Brain pericyte (primary cell): ENCODE measurements around the gene TMIGD2.

Experiments
- DNase-seq: peaks from one replicate; pipeline ENCODE4 v3.0.0-alpha.2; 2012; ENCODE audit warnings: low read depth, low spot score

TMIGD2 gene

DNA sequence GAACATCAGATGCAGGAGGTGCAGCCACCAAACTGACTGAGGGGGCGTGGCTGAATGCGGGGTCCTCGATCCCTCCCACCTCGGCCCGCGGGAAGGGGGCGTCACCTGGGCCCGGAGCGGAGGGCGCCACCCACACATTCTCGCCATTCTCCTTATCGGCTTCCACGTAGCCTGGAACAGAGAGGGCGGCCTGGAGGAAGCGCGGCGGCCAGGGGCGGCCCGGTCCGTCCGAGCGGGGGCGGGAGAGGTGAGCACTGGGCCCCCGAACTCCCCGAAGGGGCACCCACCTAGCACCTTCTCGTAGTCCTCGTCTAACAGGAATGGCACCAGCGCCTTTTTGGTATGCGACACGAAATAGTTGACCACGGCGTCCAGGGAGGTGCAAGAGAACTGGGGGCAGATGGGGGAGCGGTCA lies 24.7 kb upstream of the TMIGD2 start:
- no peak for DNase-seq

DNA sequence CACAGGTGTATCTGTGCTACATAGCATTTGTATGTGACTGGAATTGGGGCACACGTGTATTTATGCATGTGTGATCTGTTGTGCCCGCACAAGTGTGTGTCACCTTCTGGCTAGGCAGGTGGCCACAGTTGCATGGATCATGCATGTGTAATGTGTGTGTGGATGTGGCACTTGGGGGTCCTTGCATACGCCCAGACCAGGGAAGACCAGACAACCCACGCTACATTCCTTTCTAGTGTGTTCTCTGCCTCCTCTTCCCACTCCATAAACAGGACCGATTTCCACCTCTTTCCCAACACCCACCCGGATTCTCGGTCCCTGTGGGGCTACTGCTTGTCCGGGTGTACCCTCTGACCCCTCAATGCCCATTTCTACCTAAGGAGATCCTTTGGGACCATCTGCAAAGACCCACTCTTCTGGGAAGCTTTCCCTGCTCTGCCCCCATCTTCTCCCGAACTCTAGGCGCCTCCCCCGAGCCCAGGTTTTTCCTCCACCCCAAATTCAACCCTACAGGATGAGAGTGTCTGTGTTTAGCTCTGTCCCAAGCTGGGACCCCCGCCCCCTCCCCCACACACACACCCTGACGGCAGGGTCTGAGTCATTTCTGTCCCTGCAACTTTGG lies 24.1 kb upstream of the TMIGD2 start:
- DNase-seq: no peak

DNA sequence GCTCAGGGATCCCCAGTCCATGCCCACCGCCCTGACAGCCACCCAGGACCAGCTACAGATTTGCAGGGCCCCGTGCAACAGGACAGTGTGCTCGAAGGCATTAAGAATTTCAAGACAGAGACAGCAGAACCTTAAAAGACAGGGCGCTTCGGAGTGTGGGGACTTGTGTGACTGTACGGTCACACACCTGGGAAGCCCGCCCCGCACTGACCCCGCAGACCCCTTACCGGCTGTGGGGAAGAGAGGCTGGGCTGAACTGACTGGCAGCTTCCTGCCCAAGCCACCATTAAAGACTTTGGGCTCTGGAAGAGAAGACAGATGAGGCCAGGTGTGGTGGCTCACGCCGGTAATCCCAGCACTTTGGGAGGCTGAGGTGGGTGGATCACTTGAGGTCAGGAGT lies 22.0 kb upstream of the TMIGD2 start:
- DNase-seq: no peak

DNA sequence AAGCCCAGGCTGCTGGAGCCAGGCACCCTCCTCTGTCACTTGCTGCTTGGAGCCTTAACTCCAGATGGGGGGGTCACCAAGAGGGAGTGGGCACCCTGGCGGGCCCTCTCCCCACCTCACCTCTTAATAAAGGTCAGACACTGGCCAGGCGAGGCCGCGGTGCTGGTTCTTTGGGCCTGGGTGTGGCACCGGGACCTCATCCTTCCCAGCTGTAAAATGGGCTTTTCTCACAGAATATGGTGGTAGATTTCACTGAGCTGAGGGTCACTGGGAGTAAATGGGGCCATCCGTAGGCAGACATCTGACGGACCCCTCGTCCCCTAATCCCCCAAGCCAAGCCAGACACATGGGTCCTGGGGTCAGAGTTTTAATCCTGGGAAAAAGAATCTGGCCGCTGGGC lies 21.5 kb upstream of the TMIGD2 start:
- no peak for DNase-seq

DNA sequence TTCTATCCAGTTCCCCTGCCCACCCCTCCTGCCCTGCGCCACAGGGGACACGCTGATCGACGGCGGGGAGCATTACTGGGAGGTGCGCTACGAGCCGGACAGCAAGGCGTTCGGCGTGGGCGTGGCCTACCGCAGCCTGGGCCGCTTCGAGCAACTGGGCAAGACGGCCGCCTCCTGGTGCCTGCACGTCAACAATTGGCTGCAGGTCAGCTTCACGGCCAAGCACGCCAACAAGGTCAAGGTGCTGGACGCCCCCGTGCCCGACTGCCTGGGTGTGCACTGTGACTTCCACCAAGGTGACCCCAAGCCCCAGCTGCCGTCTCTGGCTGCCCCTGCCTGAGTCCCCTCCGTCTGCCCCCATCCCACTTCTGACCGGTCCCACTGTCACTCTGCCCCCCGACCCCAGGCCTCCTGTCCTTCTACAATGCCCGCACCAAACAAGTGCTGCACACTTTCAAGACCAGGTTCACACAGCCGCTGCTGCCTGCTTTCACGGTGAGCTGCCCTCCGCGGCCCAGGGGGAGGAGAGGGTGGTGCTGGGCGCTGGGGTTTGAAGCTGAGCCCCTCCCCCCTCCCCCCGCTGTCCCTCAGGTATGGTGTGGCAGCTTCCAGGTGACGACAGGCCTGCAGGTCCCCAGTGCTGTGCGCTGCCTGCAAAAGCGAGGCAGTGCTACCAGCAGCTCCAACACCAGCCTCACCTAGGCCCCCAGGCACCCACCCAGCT lies 20.9 kb upstream of the TMIGD2 start:
- no peak for DNase-seq

DNA sequence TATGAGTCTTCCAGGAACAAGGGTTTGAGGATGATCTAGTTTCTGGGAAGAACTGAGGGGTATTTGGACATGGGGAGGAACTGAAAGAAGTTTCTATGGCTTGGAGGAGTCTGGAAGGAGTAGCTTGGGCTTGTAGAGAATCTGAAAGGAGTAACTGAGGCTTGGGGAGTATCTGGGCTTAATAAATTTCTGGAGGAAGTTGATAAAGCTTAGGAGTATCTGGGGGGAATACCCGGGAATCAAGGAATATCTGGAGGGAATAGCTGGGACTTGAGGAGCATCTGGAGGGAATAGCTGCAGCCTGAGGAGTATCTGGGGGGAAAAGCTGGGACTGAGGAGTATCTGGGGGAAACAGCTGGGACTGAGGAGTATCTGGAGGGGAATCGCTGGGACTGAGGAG lies 18.2 kb upstream of the TMIGD2 start:
- no peak for DNase-seq

DNA sequence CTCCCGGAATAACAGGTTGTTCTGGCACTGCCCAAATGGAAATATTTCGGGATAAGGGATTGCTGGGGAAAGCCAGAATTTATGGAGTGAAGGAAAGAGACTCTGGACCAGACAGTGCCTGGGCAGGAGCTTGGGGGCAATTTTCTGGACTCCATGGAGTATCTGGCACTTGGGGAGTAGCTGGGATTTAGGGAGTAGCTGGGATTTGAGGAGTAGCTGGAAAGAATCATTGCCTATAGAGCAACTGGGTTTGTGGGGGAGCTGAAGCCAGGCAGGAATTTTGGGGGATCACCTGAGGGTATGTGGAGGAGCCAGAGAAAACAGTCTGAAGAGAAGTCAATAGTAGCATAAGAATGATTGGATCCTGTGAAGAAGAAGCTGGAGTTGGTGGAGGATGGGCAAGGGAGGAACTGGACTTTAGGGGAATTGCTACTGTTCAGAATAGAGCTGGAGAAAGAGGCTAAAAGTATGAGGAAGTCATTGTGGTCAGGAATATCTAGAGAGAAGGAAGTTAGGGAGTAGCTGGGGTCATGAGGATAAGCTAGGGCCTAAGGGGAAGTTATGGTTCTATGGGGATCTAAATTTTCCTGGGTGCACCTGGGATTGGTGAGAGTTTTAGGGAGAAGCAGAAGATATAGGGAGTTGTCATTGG lies 17.0 kb upstream of the TMIGD2 start:
- no peak for DNase-seq

DNA sequence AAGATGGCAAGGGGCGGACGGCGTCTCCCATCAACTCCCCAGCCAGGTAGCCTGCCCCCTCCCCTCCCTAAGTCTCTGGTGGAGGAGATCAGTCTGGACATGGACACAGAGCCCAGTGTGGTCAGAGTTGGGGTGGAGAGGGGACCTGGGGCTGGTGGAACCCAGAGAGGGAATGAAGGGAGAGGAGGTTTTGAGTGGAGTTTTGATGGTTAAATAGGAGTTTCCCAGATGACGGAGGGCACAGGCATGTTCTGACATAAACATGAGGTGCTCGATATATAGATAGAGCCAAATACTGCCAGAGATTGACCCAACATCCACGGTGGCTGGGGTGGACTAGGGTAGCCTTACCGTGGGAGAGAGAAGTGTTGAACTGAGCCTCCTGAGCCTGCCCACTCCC lies 16.3 kb upstream of the TMIGD2 start:
- DNase-seq: no peak

DNA sequence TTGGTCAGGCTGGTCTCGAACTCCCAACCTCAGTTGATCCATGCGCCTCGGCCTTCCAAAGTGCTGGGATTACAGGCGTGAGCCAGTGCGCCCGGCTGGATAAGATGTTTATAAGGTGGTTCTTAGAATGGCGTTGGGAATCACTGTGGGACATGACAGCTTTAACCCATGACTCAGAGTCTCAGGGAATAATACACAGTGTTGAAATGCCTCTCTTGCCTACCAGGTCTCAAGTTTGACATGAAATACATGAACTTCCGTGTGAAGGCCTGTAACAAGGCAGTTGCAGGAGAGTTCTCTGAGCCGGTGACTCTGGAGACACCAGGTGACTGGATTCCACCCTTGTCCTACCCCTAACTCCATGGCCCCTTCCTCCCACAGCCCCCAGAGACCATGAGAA lies 14.8 kb upstream of the TMIGD2 start:
- no peak for DNase-seq

DNA sequence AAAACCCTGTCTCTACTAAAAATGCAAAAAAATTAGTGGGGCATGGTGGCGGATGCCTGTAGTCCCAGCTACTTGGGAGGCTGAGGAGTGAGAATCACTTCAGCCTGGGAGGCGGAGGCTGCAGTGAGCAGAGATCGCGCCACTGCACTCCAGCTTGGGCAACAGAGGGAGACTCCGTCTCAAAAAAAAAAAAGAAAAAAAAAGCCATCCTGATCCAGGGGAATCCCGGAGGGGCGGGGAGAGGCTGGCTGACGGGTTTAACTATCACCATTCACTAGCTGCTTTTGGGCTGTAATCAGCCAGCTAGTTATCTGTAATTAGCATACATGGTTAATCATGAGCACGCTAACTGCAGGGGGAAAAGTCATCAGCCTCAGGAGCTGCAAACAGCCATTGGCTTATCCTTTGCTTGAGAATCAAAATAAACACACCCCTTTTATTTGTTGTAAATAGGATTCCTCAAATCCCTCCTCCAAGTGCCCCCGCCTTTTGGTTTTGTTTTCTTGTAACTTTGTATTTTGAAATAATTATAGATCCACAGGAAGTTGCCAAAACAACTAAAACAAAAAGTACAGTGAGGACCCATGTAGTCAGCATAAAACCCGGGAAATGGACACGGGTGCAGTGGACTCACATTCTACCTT lies 11.8 kb upstream of the TMIGD2 start:
- no peak for DNase-seq

DNA sequence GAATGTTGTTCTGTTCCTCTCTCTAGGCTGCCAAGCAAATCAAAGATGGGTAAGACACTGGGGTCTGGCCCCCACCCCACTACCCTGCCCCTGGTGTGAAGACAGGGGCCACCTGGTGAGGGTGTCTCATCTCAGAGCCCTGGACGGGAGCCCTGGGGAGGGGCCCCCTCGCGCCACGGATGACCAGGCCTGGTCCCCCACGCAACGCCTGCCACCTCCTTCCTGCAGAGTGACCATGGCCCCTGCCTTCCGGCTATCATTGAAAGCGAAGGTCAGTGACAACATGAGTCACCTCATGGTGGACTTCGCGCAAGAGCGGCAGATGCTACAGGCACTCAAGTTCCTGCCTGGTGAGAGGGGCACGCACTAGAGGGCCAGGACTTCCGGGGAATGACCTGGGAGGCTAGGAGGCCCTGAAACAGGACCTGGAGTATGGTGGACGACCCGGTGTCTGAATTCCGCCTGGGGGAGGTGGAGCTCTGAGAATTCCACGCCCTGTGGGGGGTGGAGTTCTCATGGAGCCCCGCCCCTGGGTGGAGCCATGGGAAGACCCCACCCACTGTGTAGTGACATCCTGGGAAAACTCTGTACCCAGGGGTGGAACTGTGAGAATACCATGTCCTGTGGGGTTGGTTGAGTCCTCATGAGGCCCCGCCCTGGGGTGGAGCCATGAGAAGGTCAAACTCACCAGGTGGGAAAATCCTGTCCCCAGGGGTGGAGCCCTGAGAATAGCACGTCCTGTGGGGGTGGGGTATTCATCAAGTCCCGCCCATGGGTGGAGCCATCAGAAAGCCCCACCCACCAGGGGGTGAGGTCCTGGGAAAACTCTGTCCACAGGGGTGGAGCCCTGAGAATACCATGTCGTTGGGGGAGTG lies 8.3 kb upstream of the TMIGD2 start:
- DNase-seq: no peak

DNA sequence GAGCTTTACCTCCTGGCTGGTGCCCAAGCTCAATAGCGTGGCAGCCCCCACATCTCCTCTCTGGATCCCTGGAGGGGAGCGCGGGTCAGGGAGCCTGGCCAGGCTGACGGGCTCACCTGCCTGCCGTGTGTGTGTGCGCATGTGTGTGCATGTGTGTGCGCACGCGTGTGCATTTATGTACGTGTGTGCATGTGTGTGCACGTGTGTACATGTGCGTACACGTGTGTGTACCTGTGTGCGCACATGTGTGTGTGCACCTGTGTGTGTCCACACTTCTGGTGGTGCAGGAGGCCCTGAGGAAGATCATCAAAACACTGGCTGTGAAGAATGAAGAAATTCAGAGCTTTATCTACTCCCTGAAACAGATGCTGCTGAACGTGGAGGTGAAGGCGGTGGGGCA lies 3.5 kb upstream of the TMIGD2 start:
- DNase-seq: no peak

DNA sequence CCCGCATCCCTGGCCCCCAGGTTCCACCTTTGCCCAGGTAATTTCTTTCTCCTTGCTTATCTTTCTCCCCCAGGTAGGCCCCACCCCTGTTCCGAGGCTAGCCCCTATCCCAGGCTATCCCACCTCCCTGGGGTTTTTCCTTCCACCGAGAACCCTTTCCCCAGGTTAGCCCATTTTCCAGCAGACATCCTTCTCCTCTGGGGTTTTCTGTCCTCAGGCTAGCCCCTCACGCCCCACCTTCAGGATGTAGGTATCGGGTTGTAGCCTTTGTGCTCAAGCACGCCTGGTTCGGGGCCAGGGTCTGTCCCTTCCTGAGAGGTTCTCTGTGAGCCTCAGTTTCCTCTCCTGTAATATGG lies 3.0 kb upstream of the TMIGD2 start:
- no peak for DNase-seq

DNA sequence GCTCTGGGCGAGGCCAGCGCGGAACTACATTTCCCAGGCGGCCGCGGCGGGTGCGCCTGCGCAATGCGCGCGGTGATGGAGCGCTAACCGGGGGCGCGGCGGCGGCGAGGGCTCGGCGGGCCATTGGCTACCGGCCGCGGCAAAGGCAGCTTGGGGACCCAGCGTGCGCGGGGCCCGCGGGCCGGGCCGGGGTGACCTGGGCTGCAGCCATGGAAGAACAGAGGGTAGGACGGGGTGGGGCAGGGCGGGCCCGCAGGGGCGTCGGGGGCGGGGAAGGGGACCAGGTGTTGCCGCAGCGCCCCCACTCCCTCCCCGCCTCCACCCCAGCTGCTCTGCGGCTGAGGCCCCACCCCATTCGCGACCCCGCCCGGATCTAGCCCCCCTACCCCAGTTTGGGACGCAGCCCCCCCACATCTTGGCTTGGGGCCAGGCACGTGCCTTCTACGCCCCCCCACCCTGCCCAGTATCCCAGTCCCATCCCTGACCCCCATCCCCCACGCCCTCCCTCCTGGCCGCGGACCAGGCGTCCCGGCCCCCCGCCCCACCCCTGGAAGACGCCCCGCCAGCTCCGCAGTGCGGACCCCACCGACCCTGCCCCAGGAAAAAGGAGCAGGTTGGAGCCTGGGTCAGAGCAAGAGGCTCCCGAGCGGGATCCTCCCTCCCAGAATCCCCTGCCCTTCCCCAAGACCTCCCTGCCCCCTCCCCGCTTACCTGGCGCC lies 2.5 kb upstream of the TMIGD2 start, which contains the start of gene FSD1:
FSD1 (plus strand) TSS at position 61 of the 719 bp plus-strand sequence; CDS start at position 210, 149 bp downstream.
- DNase-seq: no peak

DNA sequence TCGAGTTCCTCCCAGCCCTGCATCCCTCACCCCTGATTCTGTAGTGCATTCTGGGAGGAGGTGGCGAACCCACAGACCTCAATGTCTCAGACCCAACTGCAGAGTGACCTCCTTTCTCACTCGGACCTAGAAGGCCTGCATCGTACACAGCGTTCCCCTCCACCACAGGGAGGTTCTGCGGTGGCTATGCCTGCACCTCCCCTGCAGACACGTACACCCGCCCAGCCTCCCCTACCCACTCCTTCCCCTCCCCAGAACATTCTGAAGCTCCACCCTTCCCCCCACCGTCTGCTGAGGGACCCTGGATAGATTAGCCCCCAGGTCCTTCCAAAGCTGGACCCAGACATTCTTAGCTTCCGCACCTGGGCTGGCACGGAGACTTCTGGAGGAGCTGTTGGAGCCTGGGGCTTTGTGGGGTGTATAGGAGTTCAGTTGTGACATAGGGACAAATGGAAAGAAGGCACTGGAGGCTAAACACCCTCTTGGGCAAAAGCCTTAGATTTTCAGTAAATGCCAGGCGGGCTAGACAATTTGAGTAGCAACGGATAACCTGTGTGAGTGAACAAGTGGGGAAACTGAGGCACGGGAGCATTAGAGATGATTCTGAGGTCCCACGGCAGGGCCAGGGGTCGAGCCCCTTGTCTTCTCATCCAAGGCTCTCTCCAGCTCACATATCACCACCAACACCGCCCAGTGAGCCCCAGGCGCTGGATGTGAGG lies 1.8 kb upstream of the TMIGD2 start:
- no peak for DNase-seq

DNA sequence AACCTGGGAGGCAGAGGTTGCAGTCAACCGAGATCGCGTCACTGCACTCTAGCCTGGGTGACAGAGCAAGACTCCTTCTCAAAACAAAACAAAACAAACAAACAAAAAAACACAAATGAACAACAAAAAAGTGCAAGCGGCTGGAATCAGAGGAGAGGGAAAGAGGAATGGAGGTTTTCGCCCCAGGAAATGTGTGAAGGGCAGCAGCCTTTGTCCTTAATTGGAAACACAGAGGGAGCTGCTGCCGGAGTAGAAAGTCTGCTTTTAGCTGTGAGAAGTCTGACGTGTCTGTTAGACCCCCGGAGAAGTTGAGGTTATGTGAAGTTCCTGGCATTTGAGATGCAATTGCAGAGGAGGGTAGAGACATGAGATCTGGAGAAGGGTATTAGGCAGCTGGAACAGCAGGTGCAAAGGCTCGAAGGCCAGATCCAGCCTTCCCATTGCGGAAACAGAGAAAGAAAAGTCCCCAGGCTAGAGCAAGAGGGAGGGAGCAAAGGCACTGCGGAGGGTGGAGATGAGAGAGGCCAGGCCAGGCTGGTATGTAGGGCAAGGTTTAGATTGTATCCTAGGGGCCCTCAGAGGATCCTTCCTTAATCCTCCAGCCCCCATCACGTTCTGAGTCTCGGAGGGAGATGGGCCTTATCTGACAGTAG lies 473 bp downstream of the TMIGD2 start:
- no peak for DNase-seq

DNA sequence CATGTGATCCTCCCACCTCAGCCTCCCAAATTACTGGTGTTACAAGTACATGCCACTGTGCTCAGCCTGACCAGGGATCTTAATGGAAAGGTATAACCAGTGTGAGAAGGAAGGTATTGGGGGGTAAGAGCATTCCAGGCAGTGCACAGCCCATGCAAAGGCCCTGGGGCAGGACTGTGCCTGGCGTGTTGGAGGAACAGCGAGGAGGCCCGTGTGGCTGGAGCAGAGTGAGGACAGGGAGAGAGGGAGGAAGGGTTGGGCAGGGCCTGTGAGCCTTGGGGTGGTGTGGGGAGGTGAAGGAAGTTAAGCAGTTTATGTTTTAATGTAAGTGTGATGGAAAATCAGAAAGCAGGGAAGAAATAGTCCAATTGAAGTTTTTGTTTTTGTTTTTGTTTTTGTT lies 1.6 kb downstream of the TMIGD2 start:
- no peak for DNase-seq

DNA sequence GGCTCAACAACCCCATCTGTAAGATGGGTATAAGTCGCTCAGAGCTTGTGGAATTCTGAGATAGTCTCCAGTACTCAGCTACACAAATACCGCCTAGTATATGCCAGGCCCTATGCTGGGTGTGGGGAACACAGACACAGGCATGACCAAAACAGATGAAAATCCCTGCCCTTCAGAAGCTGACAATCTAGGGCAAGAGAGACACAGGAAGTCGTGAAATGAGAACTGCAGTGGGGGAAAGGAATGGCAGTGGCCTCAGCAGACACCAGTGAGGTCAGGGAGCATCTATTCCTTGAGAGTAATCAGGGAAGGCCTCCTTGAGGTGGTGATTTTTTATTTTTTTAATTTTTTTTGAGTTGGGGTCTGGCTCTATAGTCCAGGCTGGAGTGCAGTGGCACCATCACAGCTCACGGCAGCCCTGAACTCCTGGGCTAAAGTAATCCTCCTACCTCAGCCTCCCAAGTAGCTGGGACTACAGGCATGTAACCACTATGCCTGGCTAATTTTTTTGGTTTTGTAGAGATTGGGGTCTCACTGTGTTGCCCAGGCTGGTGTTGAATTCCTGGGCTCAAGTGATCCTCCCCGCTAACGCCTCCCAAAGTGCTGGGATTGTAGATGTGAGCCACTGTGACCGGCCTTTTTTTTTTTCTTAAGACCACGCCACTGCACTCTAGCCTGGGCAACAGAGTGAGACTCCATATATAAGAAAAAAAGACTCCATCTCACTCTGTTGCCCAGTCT lies 3.2 kb downstream of the TMIGD2 start:
- no peak for DNase-seq
